Mammary epithelial cell (primary cell): ENCODE data around the gene NTPCR.

ENCODE experiments used
- EZH2 ChIP-seq: IDR thresholded peaks from 2 replicates; pipeline ENCODE4 v1.6.1; 2012; ENCODE audit warnings: low read length, inconsistent platforms, borderline replicate concordance
- TF ChIP-seq, protein P1 (sequence below), 2 donors: IDR thresholded peaks in 1 of 2; conservative IDR thresholded peaks in 1 of 2; 2 replicates each; pipeline ENCODE4 v1.5.1; 2011 to 2012; ENCODE audit warnings: inconsistent platforms in 2 of 2, low read length in 2 of 2, mild to moderate bottlenecking in 2 of 2, control low read depth in 1 of 2, low read depth in 1 of 2; ENCODE audit not compliant: insufficient read depth in 1 of 2; ENCODE audit errors: extremely low read depth in 1 of 2

DNA sequence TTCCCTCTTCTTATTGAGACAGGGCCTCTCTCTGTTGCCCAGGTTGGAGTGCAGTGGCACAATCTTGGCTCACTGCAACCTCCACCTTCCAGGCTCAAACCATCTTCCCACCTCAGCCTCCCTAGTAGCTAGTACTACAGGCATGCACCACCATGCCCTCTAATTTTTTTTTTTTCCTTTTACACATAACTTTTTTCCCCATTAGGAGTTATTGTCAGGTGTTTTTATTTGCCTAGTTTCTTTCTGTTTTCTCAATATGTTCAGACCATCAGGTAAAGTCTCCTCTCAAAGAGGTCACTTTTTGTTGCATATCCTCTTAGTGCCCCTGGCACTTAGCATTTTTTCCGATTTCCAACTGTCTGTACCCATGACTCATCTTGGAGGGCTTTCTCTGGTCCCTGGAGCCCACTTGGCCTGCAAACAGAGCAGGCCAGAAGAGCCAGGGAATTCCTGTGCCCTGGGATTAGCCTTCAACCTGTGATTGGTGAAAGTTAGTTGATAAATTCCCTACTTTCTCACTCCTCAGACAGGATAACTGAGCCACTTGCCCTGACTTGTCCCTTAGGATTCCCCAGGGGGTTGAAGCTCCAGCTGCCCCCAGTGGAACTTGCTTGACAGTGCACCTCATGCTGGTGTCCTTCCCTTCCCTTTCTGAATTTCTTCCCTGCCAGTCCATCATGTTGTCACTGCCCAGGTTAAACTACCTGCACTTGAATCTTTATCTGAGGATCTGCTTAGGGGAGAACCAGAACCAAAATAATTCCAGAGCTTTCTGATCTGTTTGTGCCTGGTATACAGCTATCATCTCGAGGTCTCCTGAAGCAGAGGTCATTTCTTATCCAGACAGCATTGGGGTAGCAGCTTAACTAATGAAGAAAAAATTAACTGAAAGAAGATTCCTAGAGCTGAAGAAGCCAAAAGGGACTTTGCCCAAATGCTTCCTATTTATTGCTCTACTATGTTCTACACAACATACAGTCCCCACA is 2.4 kb downstream of the NTPCR start:
- TF ChIP-seq EZH2: no peak
- TF ChIP-seq, protein P1, sequence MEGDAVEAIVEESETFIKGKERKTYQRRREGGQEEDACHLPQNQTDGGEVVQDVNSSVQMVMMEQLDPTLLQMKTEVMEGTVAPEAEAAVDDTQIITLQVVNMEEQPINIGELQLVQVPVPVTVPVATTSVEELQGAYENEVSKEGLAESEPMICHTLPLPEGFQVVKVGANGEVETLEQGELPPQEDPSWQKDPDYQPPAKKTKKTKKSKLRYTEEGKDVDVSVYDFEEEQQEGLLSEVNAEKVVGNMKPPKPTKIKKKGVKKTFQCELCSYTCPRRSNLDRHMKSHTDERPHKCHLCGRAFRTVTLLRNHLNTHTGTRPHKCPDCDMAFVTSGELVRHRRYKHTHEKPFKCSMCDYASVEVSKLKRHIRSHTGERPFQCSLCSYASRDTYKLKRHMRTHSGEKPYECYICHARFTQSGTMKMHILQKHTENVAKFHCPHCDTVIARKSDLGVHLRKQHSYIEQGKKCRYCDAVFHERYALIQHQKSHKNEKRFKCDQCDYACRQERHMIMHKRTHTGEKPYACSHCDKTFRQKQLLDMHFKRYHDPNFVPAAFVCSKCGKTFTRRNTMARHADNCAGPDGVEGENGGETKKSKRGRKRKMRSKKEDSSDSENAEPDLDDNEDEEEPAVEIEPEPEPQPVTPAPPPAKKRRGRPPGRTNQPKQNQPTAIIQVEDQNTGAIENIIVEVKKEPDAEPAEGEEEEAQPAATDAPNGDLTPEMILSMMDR (conservative IDR thresholded peaks at IDR 0.05 in 1 of 2, IDR thresholded peaks at IDR 0.05 in 1 of 2; ENCODE audit: extremely low read depth in 1 of 2, insufficient read depth in 1 of 2, low read depth in 1 of 2, low read length in 2 of 2): peak; percentile 89 to 91
